IMR-90 (cell line): ENCODE measurements around the gene CYP2W1. TPM values are rescaled to one million over a fixed set of nuclear protein-coding genes. Genes with fewer than 3 reads are reported as not detected.

Experiments
- ATAC-seq: fragments of 200-7000 bp; cut with Tn5 transposase; 2 replicates; pipeline ENCODE4 v1.9.1; 2020; ENCODE audit warnings: low read depth, mild to moderate bottlenecking, moderate library complexity
- BruUV-seq: library from RNA; stranded (reverse); fragments of 400-500 nt; replicated peaks from 2 replicates; lab custom pipeline; 2021; lab: Mats Ljungman, UMichigan
- CTCF ChIA-PET: fragments of 300-600 bp; formaldehyde crosslinking; extraction: SDS; loops from one replicate; lab custom pipeline; 2021; ENCODE audit warnings: antibody characterized with exemption; lab: Yijun Ruan, JAX
- POLR2A ChIA-PET: fragments of 300-600 bp; sonication (Branson Sonifier 250); formaldehyde crosslinking; loops from one replicate; lab custom pipeline; 2022; ENCODE audit warnings: antibody characterized with exemption; ENCODE audit not compliant: unreplicated experiment; lab: Charles Lee
- DNase-seq: peaks from one replicate; pipeline ENCODE4 v3.0.0; 2013
- H2AFZ ChIP-seq: replicated peaks from 2 replicates; pipeline ENCODE3; 2013; ENCODE audit warnings: low read length, mild to moderate bottlenecking; ENCODE audit not compliant: poor library complexity
- H2AK5ac ChIP-seq: 2 replicates; pipeline ENCODE4 v1.6.1; 2013; ENCODE audit warnings: low read depth, low read length, inconsistent platforms
- H2AK9ac ChIP-seq: replicated peaks from 2 replicates; pipeline ENCODE3; 2013; ENCODE audit warnings: mild to moderate bottlenecking, low read depth, low read length, moderate library complexity; ENCODE audit not compliant: poor library complexity
- H2BK120ac ChIP-seq: 2 replicates; pipeline ENCODE4 v1.6.1; 2013; ENCODE audit warnings: low read depth, low read length, inconsistent platforms
- H2BK15ac ChIP-seq: 3 replicates; pipeline ENCODE4 v1.6.1; 2013; ENCODE audit warnings: low read depth, low read length, inconsistent platforms
- H2BK20ac ChIP-seq: 2 replicates; pipeline ENCODE4 v1.6.1; 2013; ENCODE audit warnings: low read depth, mild to moderate bottlenecking, inconsistent platforms, low read length, moderate library complexity
- H2BK5ac ChIP-seq: 2 replicates; pipeline ENCODE4 v1.6.1; 2013; ENCODE audit warnings: mild to moderate bottlenecking, low read depth, low read length, inconsistent platforms; ENCODE audit not compliant: poor library complexity, severe bottlenecking
- H3K14ac ChIP-seq: replicated peaks from 2 replicates; pipeline ENCODE4 v1.6.1; 2013; ENCODE audit warnings: low read depth, low read length, inconsistent platforms
- H3K18ac ChIP-seq: 2 replicates; pipeline ENCODE4 v1.6.1; 2013; ENCODE audit warnings: low read depth, low read length, control low read depth
- H3K23ac ChIP-seq: 2 replicates; pipeline ENCODE4 v1.6.1; 2013; ENCODE audit warnings: low read depth, low read length, inconsistent platforms
- H3K27ac ChIP-seq: 2 replicates; pipeline ENCODE4 v1.5.1; 2013; ENCODE audit warnings: mild to moderate bottlenecking, control low read depth, low read length; ENCODE audit not compliant: insufficient read depth
- H3K27me3 ChIP-seq: 2 replicates; pipeline ENCODE4 v1.6.1; 2013; ENCODE audit warnings: low read length; ENCODE audit not compliant: control insufficient read depth, insufficient read depth
- H3K36me3 ChIP-seq: 2 replicates; pipeline ENCODE4 v1.6.1; 2013; ENCODE audit warnings: low read length, mixed read lengths; ENCODE audit not compliant: control insufficient read depth, insufficient read depth
- H3K4ac ChIP-seq: 2 replicates; pipeline ENCODE4 v1.6.1; 2013; ENCODE audit warnings: low read depth, low read length, inconsistent platforms
- H3K4me1 ChIP-seq: 2 replicates; pipeline ENCODE4 v1.6.1; 2013; ENCODE audit warnings: low read length, mixed read lengths; ENCODE audit not compliant: control insufficient read depth, insufficient read depth
- H3K4me2 ChIP-seq: 2 replicates; pipeline ENCODE4 v1.6.1; 2013; ENCODE audit warnings: low read depth, mild to moderate bottlenecking, control low read depth, low read length, moderate library complexity
- H3K4me3 ChIP-seq: 2 replicates; pipeline ENCODE4 v1.5.1; 2013; ENCODE audit warnings: low read depth, mild to moderate bottlenecking, control low read depth, low read length, moderate library complexity; ENCODE audit not compliant: insufficient read depth
- H3K56ac ChIP-seq: 2 replicates; pipeline ENCODE4 v1.6.1; 2013; ENCODE audit warnings: low read length, inconsistent platforms; ENCODE audit not compliant: insufficient read depth; ENCODE audit errors: extremely low read depth
- H3K79me1 ChIP-seq, 2 experiments: 2 replicates each; pipeline ENCODE4 v1.6.1; 2013; ENCODE audit warnings: low read length in 2 of 2, inconsistent platforms in 1 of 2, low read depth in 1 of 2
- H3K9ac ChIP-seq: 2 replicates; pipeline ENCODE4 v1.6.1; 2013; ENCODE audit warnings: low read depth, low read length, control low read depth
- H3K9me1 ChIP-seq: 2 replicates; pipeline ENCODE4 v1.6.1; 2013; ENCODE audit warnings: low read length, inconsistent platforms; ENCODE audit not compliant: insufficient read depth
- H3K9me3 ChIP-seq: 2 replicates; pipeline ENCODE4 v1.6.1; 2013; ENCODE audit warnings: low read length; ENCODE audit not compliant: control insufficient read depth, insufficient read depth
- H4K20me1 ChIP-seq: 2 replicates; pipeline ENCODE4 v1.6.1; 2013; ENCODE audit warnings: low read length, inconsistent platforms; ENCODE audit not compliant: insufficient read depth
- H4K5ac ChIP-seq: 2 replicates; pipeline ENCODE4 v1.6.1; 2013; ENCODE audit warnings: mild to moderate bottlenecking, low read depth, low read length, control low read depth
- H4K8ac ChIP-seq, 2 experiments: 2 replicates each; pipeline ENCODE4 v1.6.1; 2013; ENCODE audit warnings: low read depth in 2 of 2, low read length in 2 of 2, control low read depth in 1 of 2, inconsistent platforms in 1 of 2
- H4K91ac ChIP-seq: 2 replicates; pipeline ENCODE4 v1.6.1; 2013; ENCODE audit warnings: low read depth, low read length, inconsistent platforms; ENCODE audit not compliant: insufficient read depth
- CEBPB ChIP-seq: IDR thresholded peaks from 2 replicates; pipeline ENCODE4 v1.6.1; 2012; ENCODE audit warnings: low read depth, low read length, improper control_type of control experiment
- CHD1 ChIP-seq: IDR thresholded peaks from 2 replicates; pipeline ENCODE4 v1.6.1; 2012; ENCODE audit warnings: low read depth, low read length, improper control_type of control experiment
- FOS ChIP-seq: fragments of 150-350 bp; IDR thresholded peaks from 2 replicates; pipeline ENCODE4 v1.6.1; 2016; ENCODE audit warnings: low read depth, low read length
- MAFK ChIP-seq: IDR thresholded peaks from 2 replicates; pipeline ENCODE4 v1.6.1; 2012; ENCODE audit warnings: low read depth, low read length, improper control_type of control experiment
- MXI1 ChIP-seq: IDR thresholded peaks from 2 replicates; pipeline ENCODE4 v1.6.1; 2012; ENCODE audit warnings: low read depth, mild to moderate bottlenecking, low read length, moderate library complexity, borderline replicate concordance
- POLR2A ChIP-seq: IDR thresholded peaks from 2 replicates; pipeline ENCODE4 v1.6.1; 2012; ENCODE audit warnings: mild to moderate bottlenecking, low read depth, low read length
- RAD21 ChIP-seq: IDR thresholded peaks from 2 replicates; pipeline ENCODE4 v1.6.1; 2012; ENCODE audit warnings: low read length, improper control_type of control experiment
- WGBS, 2 experiments: methylation state at CpG; one replicate each; pipeline versions ENCODE4 v1.1.5 to v1.1.7; 2013; ENCODE audit warnings: missing lambda C conversion rate in 2 of 2; ENCODE audit not compliant: insufficient read length in 1 of 2; ENCODE audit errors: extremely low coverage in 2 of 2; 5-methylcytosine and 5-hydroxymethylcytosine counted together
- dilution Hi-C: fragments of 300-500 bp; cut with HindIII; formaldehyde crosslinking; loops from one replicate; pipeline ENCODE4 v1.14.3; 2018; ENCODE audit warnings: low sequenced_read_pairs; ENCODE audit not compliant: unreplicated experiment
- in situ Hi-C: fragments of 300-500 bp; cut with MboI; formaldehyde crosslinking; loops from 3 replicates; pipeline ENCODE4 v1.14.3; 2019; ENCODE audit warnings: low sequenced_read_pairs, inconsistent platforms, mixed read lengths
- intact Hi-C: fragments of 100-400 bp; cut with micrococcal nuclease; formaldehyde crosslinking; loops from 2 replicates; pipeline ENCODE4 v1.10.0; 2022
- polyA plus RNA-seq, 3 experiments: library from polyadenylated mRNA; depleted of rRNA; stranded (reverse); fragments of >200 nt; gene quantifications; 2 replicates each; pipeline ENCODE4 v1.2.3, GENCODE V29; 2012; ENCODE audit warnings: low replicate concordance in 1 of 3
- total RNA-seq: library from RNA; depleted of rRNA; stranded (reverse); fragments of >200 nt; gene quantifications from 2 replicates; pipeline ENCODE4 v1.2.3, GENCODE V29; 2012

Gene CYP2W1
- total and polyA plus RNA-seq, 2 of the 4 experiments (the other 2 are of a cell fraction): not detected

GRCh38 chr7:972676-973309 is 10.2 kb upstream of the CYP2W1 start:
- Histone ChIP-seq H2BK120ac (no peak overlapping the region), H2AK9ac (no peak overlapping the region), H4K20me1 (peaks cover 54% of the 10 kb centered on the region), H3K4me2 (no peak overlapping the region), H2BK20ac (no peak overlapping the region), H2AK5ac (no peak overlapping the region), H2BK5ac (no peak overlapping the region), H3K4me3 (no peak overlapping the region), H3K79me1 (peaks cover 23 to 51% of the 10 kb centered on the region in 2 experiments), H3K4me1 (peaks cover 4% of the 10 kb centered on the region), H4K91ac (no peak overlapping the region), H3K27ac (no peak overlapping the region), H3K9me3 (no peaks in the 10 kb centered on the region), H2AFZ (no peak overlapping the region), H2BK15ac (no peak overlapping the region), H3K56ac (no peak overlapping the region), H3K36me3 (peaks cover 30% of the 10 kb centered on the region), H3K23ac (no peak overlapping the region), H3K9ac (no peak overlapping the region), H3K4ac (no peak overlapping the region), H4K8ac (no peak overlapping the region), H4K5ac (no peak overlapping the region), H3K18ac (no peak overlapping the region), H3K9me1 (no peaks in the 10 kb centered on the region; the same call in 1 of the 2 replicates), H3K14ac (no peak overlapping the region), H3K27me3 (no peaks in the 10 kb centered on the region)
- ChIA-PET CTCF (interaction anchor here (3.6 kb wide), 1 partner anchor 20 kb away, joined by 11 read pairs; no protein-coding TSS in a partner anchor), POLR2A (no interaction called here)
- DNase-seq (no peak), ATAC-seq (no peak)
- intact Hi-C loops: no loop called here
- dilution Hi-C loops: no loop called here
- TF ChIP-seq FOS (no peak), RAD21 (no peak), POLR2A (no peak), CHD1 (no peak), CEBPB (no peak), MXI1 (no peak), MAFK (peak; percentile 37)
- 100% methylated on average over 1 to 4 of the region's 10 CpGs for WGBS, 2 experiments
- BruUV-seq: no TSS peak
- in situ Hi-C loops: no loop called here
